A673 (cell line): ENCODE results near the gene ALLC.

Experiments
- CTCF ChIP-seq: fragments of 300-800, 200-600 bp; sonication (generic); conservative IDR thresholded peaks from 2 replicates; pipeline ENCODE4 v1.5.1; 2017; ENCODE audit warnings: low read depth, mild to moderate bottlenecking, antibody characterized with exemption, low read length, moderate library complexity, mixed read lengths
- EZH2 ChIP-seq: fragments of 200-600 bp; sonication (generic); IDR thresholded peaks from 2 replicates; pipeline ENCODE4 v1.6.1; 2017; ENCODE audit warnings: borderline replicate concordance, low read depth, mild to moderate bottlenecking, mixed read lengths, antibody characterized with exemption, low read length; ENCODE audit not compliant: poor library complexity, severe bottlenecking

- no peak for TF ChIP-seq CTCF
- no peak for TF ChIP-seq EZH2
Observed at GRCh38 chr2:3631851-3632659, 25.9 kb upstream of the ALLC start.
